IMR-90 (cell line): ENCODE measurements around the gene PKD1L1.

Experiments used
- BHLHE40 ChIP-seq: fragments of 150-350 bp; IDR thresholded peaks from 2 replicates; pipeline ENCODE4 v1.6.1; 2016; ENCODE audit warnings: mild to moderate bottlenecking, low read depth, low read length
- CEBPB ChIP-seq: IDR thresholded peaks from 2 replicates; pipeline ENCODE4 v1.6.1; 2012; ENCODE audit warnings: low read depth, low read length, improper control_type of control experiment
- MXI1 ChIP-seq: IDR thresholded peaks from 2 replicates; pipeline ENCODE4 v1.6.1; 2012; ENCODE audit warnings: low read depth, mild to moderate bottlenecking, low read length, moderate library complexity, borderline replicate concordance
- POLR2A ChIP-seq: IDR thresholded peaks from 2 replicates; pipeline ENCODE4 v1.6.1; 2012; ENCODE audit warnings: mild to moderate bottlenecking, low read depth, low read length
- TF ChIP-seq, protein P1 (sequence below): conservative IDR thresholded peaks from 2 replicates; pipeline ENCODE4 v1.5.1; 2012; ENCODE audit warnings: mild to moderate bottlenecking, low read depth, low read length, improper control_type of control experiment
- TF ChIP-seq, protein P2 (sequence below): fragments of 150-350 bp; IDR thresholded peaks from 2 replicates; pipeline ENCODE4 v1.6.1; 2017; ENCODE audit warnings: mild to moderate bottlenecking, antibody characterized with exemption, low read length, low read depth

DNA sequence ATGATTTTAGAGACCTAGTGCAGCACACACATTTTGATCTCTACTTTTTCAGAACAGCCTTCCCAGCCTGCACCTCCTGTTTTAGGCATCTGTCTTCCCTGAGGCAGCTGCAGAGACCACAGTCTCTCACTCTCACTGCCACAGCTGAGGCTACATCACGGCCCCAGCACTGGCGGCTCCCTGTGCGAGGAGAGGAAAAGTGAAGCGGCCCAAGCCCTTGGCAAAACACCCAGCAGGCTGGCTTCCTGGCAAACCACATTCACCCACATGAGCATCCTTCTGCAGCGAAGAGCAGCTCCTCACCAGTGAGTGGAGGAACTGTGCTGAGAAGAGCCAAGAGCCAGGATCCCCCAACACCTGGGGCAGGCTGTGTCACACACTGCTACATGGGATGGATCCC, 17.2 kb upstream of the PKD1L1 start:
- TF ChIP-seq CEBPB, result no peak
- TF ChIP-seq, protein P1, sequence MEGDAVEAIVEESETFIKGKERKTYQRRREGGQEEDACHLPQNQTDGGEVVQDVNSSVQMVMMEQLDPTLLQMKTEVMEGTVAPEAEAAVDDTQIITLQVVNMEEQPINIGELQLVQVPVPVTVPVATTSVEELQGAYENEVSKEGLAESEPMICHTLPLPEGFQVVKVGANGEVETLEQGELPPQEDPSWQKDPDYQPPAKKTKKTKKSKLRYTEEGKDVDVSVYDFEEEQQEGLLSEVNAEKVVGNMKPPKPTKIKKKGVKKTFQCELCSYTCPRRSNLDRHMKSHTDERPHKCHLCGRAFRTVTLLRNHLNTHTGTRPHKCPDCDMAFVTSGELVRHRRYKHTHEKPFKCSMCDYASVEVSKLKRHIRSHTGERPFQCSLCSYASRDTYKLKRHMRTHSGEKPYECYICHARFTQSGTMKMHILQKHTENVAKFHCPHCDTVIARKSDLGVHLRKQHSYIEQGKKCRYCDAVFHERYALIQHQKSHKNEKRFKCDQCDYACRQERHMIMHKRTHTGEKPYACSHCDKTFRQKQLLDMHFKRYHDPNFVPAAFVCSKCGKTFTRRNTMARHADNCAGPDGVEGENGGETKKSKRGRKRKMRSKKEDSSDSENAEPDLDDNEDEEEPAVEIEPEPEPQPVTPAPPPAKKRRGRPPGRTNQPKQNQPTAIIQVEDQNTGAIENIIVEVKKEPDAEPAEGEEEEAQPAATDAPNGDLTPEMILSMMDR, result no peak
- no peak for TF ChIP-seq POLR2A
- no peak for TF ChIP-seq MXI1
- TF ChIP-seq BHLHE40, result no peak
- TF ChIP-seq, protein P2, sequence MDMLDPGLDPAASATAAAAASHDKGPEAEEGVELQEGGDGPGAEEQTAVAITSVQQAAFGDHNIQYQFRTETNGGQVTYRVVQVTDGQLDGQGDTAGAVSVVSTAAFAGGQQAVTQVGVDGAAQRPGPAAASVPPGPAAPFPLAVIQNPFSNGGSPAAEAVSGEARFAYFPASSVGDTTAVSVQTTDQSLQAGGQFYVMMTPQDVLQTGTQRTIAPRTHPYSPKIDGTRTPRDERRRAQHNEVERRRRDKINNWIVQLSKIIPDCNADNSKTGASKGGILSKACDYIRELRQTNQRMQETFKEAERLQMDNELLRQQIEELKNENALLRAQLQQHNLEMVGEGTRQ, result no peak
